Neuronal stem cell (in vitro differentiated cells): Measurements from ENCODE around the gene GPR17.

Experiments
- DNase-seq: peaks from one replicate; pipeline ENCODE4 v3.0.0-alpha.2; 2013; ENCODE audit warnings: low spot score
- H2AFZ ChIP-seq: one replicate; pipeline ENCODE4 v1.6.1; 2013; ENCODE audit warnings: mild to moderate bottlenecking, low read length, inconsistent platforms
- H2AK5ac ChIP-seq: 2 replicates; pipeline ENCODE4 v1.6.1; 2013; ENCODE audit warnings: low read depth, mild to moderate bottlenecking, inconsistent platforms, low read length, moderate library complexity, mixed read lengths
- H2BK120ac ChIP-seq: 2 replicates; pipeline ENCODE4 v1.6.1; 2013; ENCODE audit warnings: low read depth, mild to moderate bottlenecking, inconsistent platforms, low read length, moderate library complexity, mixed read lengths
- H2BK12ac ChIP-seq: one replicate; pipeline ENCODE4 v1.6.1; 2013; ENCODE audit warnings: low read length, inconsistent platforms
- H2BK15ac ChIP-seq: 2 replicates; pipeline ENCODE4 v1.6.1; 2013; ENCODE audit warnings: mild to moderate bottlenecking, low read length, inconsistent platforms, mixed read lengths
- H2BK5ac ChIP-seq: one replicate; pipeline ENCODE4 v1.6.1; 2013; ENCODE audit warnings: inconsistent platforms, mild to moderate bottlenecking, low read length, moderate library complexity
- H3K14ac ChIP-seq: one replicate; pipeline ENCODE4 v1.6.1; 2013; ENCODE audit warnings: low read length, inconsistent platforms
- H3K18ac ChIP-seq: 2 replicates; pipeline ENCODE4 v1.6.1; 2013; ENCODE audit warnings: low read length, inconsistent platforms
- H3K23ac ChIP-seq: 2 replicates; pipeline ENCODE4 v1.6.1; 2013; ENCODE audit warnings: low read depth, mild to moderate bottlenecking, mixed read lengths, low read length, inconsistent platforms; ENCODE audit not compliant: poor library complexity
- H3K27ac ChIP-seq: replicated peaks from 3 replicates; pipeline ENCODE4 v1.5.1; 2013; ENCODE audit warnings: low read length, inconsistent platforms
- H3K27me3 ChIP-seq, 3 experiments: 2 replicates each; pipeline ENCODE4 v1.6.1; 2013; ENCODE audit warnings: low read length in 3 of 3, mild to moderate bottlenecking in 2 of 3, inconsistent platforms in 1 of 3, low read depth in 1 of 3, mixed read lengths in 1 of 3, moderate library complexity in 1 of 3; ENCODE audit not compliant: control insufficient read depth in 3 of 3, insufficient read depth in 3 of 3
- H3K36me3 ChIP-seq, 2 donors: replicated peaks in 1 of 2; 2 replicates each; pipeline ENCODE4 v1.6.1; 2013; ENCODE audit warnings: low read length in 2 of 2; ENCODE audit not compliant: control insufficient read depth in 2 of 2, insufficient read depth in 2 of 2
- H3K4ac ChIP-seq: 2 replicates; pipeline ENCODE4 v1.6.1; 2013; ENCODE audit warnings: inconsistent platforms, mild to moderate bottlenecking, low read length, moderate library complexity
- H3K4me1 ChIP-seq, 2 donors: 1 replicate in 1 of 2; 2 replicates in 1 of 2; pipeline ENCODE4 v1.6.1; 2013; ENCODE audit warnings: low read length in 2 of 2, low read depth in 1 of 2; ENCODE audit not compliant: control insufficient read depth in 2 of 2, insufficient read depth in 1 of 2
- H3K4me2 ChIP-seq: one replicate; pipeline ENCODE4 v1.6.1; 2013; ENCODE audit warnings: mild to moderate bottlenecking, low read length, inconsistent platforms; ENCODE audit not compliant: insufficient read depth, poor library complexity, severe bottlenecking
- H3K4me3 ChIP-seq, 2 donors: 2 replicates each; pipeline ENCODE4 v1.5.1; 2013; ENCODE audit warnings: low read length in 2 of 2, mild to moderate bottlenecking in 2 of 2, inconsistent platforms in 1 of 2, moderate library complexity in 1 of 2
- H3K79me1 ChIP-seq: one replicate; pipeline ENCODE4 v1.6.1; 2013; ENCODE audit warnings: low read depth, mild to moderate bottlenecking, inconsistent platforms, low read length, moderate library complexity
- H3K9ac ChIP-seq: one replicate; pipeline ENCODE4 v1.6.1; 2013; ENCODE audit warnings: mild to moderate bottlenecking, low read depth, low read length, inconsistent platforms; ENCODE audit not compliant: poor library complexity
- H3K9me3 ChIP-seq, 2 donors: replicated peaks in 1 of 2; 2 replicates each; pipeline versions ENCODE3 to v1.6.1; 2013; ENCODE audit warnings: low read length in 2 of 2, mild to moderate bottlenecking in 2 of 2, inconsistent platforms in 1 of 2, low read depth in 1 of 2, mixed read lengths in 1 of 2, moderate library complexity in 1 of 2; ENCODE audit not compliant: control insufficient read depth in 2 of 2, insufficient read depth in 1 of 2
- H4K8ac ChIP-seq: one replicate; pipeline ENCODE4 v1.6.1; 2013; ENCODE audit warnings: low read depth, mild to moderate bottlenecking, inconsistent platforms, low read length, moderate library complexity
- H4K91ac ChIP-seq: one replicate; pipeline ENCODE4 v1.6.1; 2013; ENCODE audit warnings: low read length, low read depth, mild to moderate bottlenecking, inconsistent platforms; ENCODE audit not compliant: poor library complexity
- WGBS, 2 donors: extraction: QIAGEN DNeasy Blood & Tissue Kit; methylation state at CpG; one replicate each; pipeline ENCODE4 v1.1.7; 2013; ENCODE audit warnings: missing lambda C conversion rate in 2 of 2, mixed read lengths in 1 of 2; ENCODE audit not compliant: insufficient read length in 2 of 2, insufficient replicate concordance in 1 of 2; ENCODE audit errors: extremely low coverage in 2 of 2; 5-methylcytosine and 5-hydroxymethylcytosine counted together

GPR17 gene

GRCh38 chr2:127615511-127616166 lies 30.3 kb upstream of the GPR17 start:
- no CpG with 5 or more reads among the region's 18 CpGs for WGBS, 2 donors
- Histone ChIP-seq H3K36me3 (no peaks in the 10 kb centered on the region), H3K79me1 (no peaks in the 10 kb centered on the region), H3K27ac (peak overlapping the region; percentile 41), H3K9ac (no peak overlapping the region), H3K27me3 (peaks cover 0 to 12% (median 0%) of the 10 kb centered on the region in 3 experiments), H3K23ac (no peak overlapping the region), H3K18ac (no peak overlapping the region), H2BK12ac (no peak overlapping the region), H2BK5ac (no peak overlapping the region), H2AFZ (no peak overlapping the region), H4K8ac (no peak overlapping the region), H3K4me1 (peaks cover 0 to 4% of the 10 kb centered on the region in 2 donors), H4K91ac (no peak overlapping the region), H3K4me2 (no peak overlapping the region), H3K4me3 (no peak overlapping the region), H2BK120ac (no peak overlapping the region), H3K4ac (no peak overlapping the region), H2AK5ac (no peak overlapping the region), H2BK15ac (no peak overlapping the region), H3K14ac (no peak overlapping the region), H3K9me3 (peaks cover 3 to 6% of the 10 kb centered on the region in 2 donors)
- no peak for DNase-seq

- no peak overlapping the region for H3K18ac ChIP-seq
- no CpG with 5 or more reads among the region's 7 CpGs for WGBS, 2 donors
- peaks cover 0 to 3% of the 10 kb centered on the region in 2 donors for H3K9me3 ChIP-seq
- no peak overlapping the region for H3K4me2 ChIP-seq
- no peak overlapping the region for H3K4ac ChIP-seq
- no peak overlapping the region for H3K9ac ChIP-seq
- H2AK5ac ChIP-seq, result peak overlapping the region; percentile 40
- no peak overlapping the region for H2AFZ ChIP-seq
- no peak overlapping the region for H3K23ac ChIP-seq
- no peak overlapping the region for H4K8ac ChIP-seq
- H3K14ac ChIP-seq, result no peak overlapping the region
- no peaks in the 10 kb centered on the region for H3K36me3 ChIP-seq
- H3K27me3 ChIP-seq, result peaks cover 0 to 12% (median 0%) of the 10 kb centered on the region in 3 experiments
- no peak overlapping the region for H2BK5ac ChIP-seq
- no peak overlapping the region for H2BK15ac ChIP-seq
- no peak overlapping the region for H2BK120ac ChIP-seq
- H3K27ac ChIP-seq, result no peak overlapping the region
- no peak for DNase-seq
- peak overlapping the region in 1 of 2 donors; percentile 32 for H3K4me3 ChIP-seq
- H4K91ac ChIP-seq, result no peak overlapping the region
- H3K4me1 ChIP-seq, result peaks cover 0 to 4% of the 10 kb centered on the region in 2 donors
- H3K79me1 ChIP-seq, result no peaks in the 10 kb centered on the region
- H2BK12ac ChIP-seq, result no peak overlapping the region
Measured at GRCh38 chr2:127618551-127619202, 27.3 kb upstream of the GPR17 start.

GRCh38 chr2:127619203-127619590 lies 26.8 kb upstream of the GPR17 start:
- no peak overlapping the region for H2AK5ac ChIP-seq
- no peak overlapping the region for H4K8ac ChIP-seq
- H3K18ac ChIP-seq, result no peak overlapping the region
- DNase-seq, result no peak
- peaks cover 0 to 12% (median 0%) of the 10 kb centered on the region in 3 experiments for H3K27me3 ChIP-seq
- no peak overlapping the region for H3K27ac ChIP-seq
- no peaks in the 10 kb centered on the region for H3K9me3 ChIP-seq
- H2BK12ac ChIP-seq, result no peak overlapping the region
- no peak overlapping the region for H4K91ac ChIP-seq
- no peak overlapping the region for H2BK5ac ChIP-seq
- WGBS, 2 donors, result no CpG with 5 or more reads among the region's 6 CpGs
- no peak overlapping the region for H2AFZ ChIP-seq
- peaks cover 0 to 4% of the 10 kb centered on the region in 2 donors for H3K4me1 ChIP-seq
- H3K9ac ChIP-seq, result no peak overlapping the region
- H3K4me2 ChIP-seq, result no peak overlapping the region
- H3K36me3 ChIP-seq, result no peaks in the 10 kb centered on the region
- H3K23ac ChIP-seq, result no peak overlapping the region
- H3K14ac ChIP-seq, result no peak overlapping the region
- peaks cover 1% of the 10 kb centered on the region for H3K79me1 ChIP-seq
- H3K4me3 ChIP-seq, result no peak overlapping the region
- no peak overlapping the region for H3K4ac ChIP-seq
- no peak overlapping the region for H2BK15ac ChIP-seq
- H2BK120ac ChIP-seq, result no peak overlapping the region

- Histone ChIP-seq H2BK5ac (no peak overlapping the region), H4K91ac (no peak overlapping the region), H2AK5ac (no peak overlapping the region), H3K14ac (no peak overlapping the region), H2BK120ac (no peak overlapping the region), H3K4me1 (peaks cover 0 to 4% of the 10 kb centered on the region in 2 donors), H3K4me2 (no peak overlapping the region), H3K23ac (peak overlapping the region; percentile 40), H2BK12ac (no peak overlapping the region), H2BK15ac (no peak overlapping the region), H4K8ac (no peak overlapping the region), H3K27me3 (peaks cover 0 to 5% (median 0%) of the 10 kb centered on the region in 3 experiments), H3K36me3 (no peaks in the 10 kb centered on the region), H3K18ac (peak overlapping the region; percentile 88), H3K4ac (no peak overlapping the region), H3K9me3 (no peaks in the 10 kb centered on the region), H3K4me3 (no peak overlapping the region), H3K9ac (no peak overlapping the region), H3K79me1 (peaks cover 1% of the 10 kb centered on the region), H3K27ac (no peak overlapping the region), H2AFZ (no peak overlapping the region)
- DNase-seq, result no peak
- no CpG with 5 or more reads among the region's 16 CpGs for WGBS, 2 donors
Measured at GRCh38 chr2:127619877-127620705, 25.9 kb upstream of the GPR17 start.
